ENCODE measurements around the gene ACTN4. TPM values are rescaled to one million over a fixed set of nuclear protein-coding genes. Genes with fewer than 3 reads are reported as not detected.

The ACTN4 gene
- total and polyA plus RNA-seq, 2 experiments from 2014 or later: 59.3 to 321 TPM

- no peaks in the 10 kb centered on the region for H3K27me3 ChIP-seq
- no peaks in the 10 kb centered on the region for H3K9me2 ChIP-seq (replicated peaks; ENCODE audit: insufficient read depth)
- H3K4me3 ChIP-seq: no peak overlapping the region
- H3K4me2 ChIP-seq: no peak overlapping the region
- H3K27ac ChIP-seq: no peak overlapping the region
- H3K79me2 ChIP-seq: no peaks in the 10 kb centered on the region
- no peaks in the 10 kb centered on the region for H3K4me1 ChIP-seq (ENCODE audit: insufficient read depth)
- no peaks in the 10 kb centered on the region for H4K20me1 ChIP-seq (ENCODE audit: insufficient read depth, poor library complexity, severe bottlenecking)
- 72% methylated on average over 4 of the region's 4 CpGs for WGBS (ENCODE audit: low lambda C conversion rate, missing lambda C conversion rate)
- no peak overlapping the region for H2AFZ ChIP-seq
- TF ChIP-seq EZH2phosphoT487 (IDR thresholded peaks at IDR 0.05; ENCODE audit: low read depth, severe bottlenecking, unreplicated experiment): no peak
- TF ChIP-seq EZH2 (IDR thresholded peaks at IDR 0.05; ENCODE audit: borderline replicate concordance): no peak
- TF ChIP-seq CTCF (IDR thresholded peaks at IDR 0.05; ENCODE audit: poor library complexity): no peak
- no peaks in the 10 kb centered on the region for H3K36me3 ChIP-seq (replicated peaks; ENCODE audit: insufficient read depth, low read depth)
- peak; percentile 22 for DNase-seq (ENCODE audit: low spot score)
- no peaks in the 10 kb centered on the region for H3K9me3 ChIP-seq (ENCODE audit: low read depth)
Measured at GRCh38 chr19:38640368-38640767, 7.1 kb upstream of the ACTN4 start.

- TF ChIP-seq EZH2phosphoT487 (IDR thresholded peaks at IDR 0.05; ENCODE audit: low read depth, severe bottlenecking, unreplicated experiment): no peak
- no peak for TF ChIP-seq CTCF (IDR thresholded peaks at IDR 0.05; ENCODE audit: poor library complexity)
- no peak for TF ChIP-seq EZH2 (IDR thresholded peaks at IDR 0.05; ENCODE audit: borderline replicate concordance)
- 69% methylated on average over 9 of the region's 9 CpGs for WGBS (ENCODE audit: low lambda C conversion rate, missing lambda C conversion rate)
- H2AFZ ChIP-seq: no peak overlapping the region
Measured at GRCh38 chr19:38642176-38642575, 5.3 kb upstream of the ACTN4 start.

DNA sequence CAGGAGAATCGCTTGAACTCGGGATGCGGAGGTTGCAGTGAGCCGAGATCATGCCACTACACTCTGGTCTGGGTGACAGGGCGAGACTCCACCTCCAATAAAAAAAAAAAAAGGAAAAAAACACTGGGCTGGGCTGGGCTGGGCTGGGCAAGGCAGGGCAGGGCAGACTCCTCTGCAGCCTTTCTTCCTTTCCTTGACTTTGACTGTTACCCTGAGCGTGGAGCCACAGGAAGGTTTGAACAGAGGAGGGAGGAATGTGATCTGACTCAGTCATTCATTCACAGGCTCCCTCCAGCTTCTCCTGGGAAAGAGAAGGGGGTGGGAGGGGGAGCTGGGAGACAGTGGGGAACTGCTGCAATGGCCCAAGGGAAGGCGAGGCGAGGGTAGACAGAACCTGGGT is 2.7 kb upstream of the ACTN4 start:
- H3K27me3 ChIP-seq: no peaks in the 10 kb centered on the region
- 84% methylated on average over 6 of the region's 8 CpGs for WGBS (ENCODE audit: low lambda C conversion rate, missing lambda C conversion rate)
- DNase-seq (ENCODE audit: low spot score): no peak
- no peak overlapping the region for H3K4me3 ChIP-seq
- TF ChIP-seq CTCF (IDR thresholded peaks at IDR 0.05; ENCODE audit: poor library complexity) (no peak), EZH2 (IDR thresholded peaks at IDR 0.05; ENCODE audit: borderline replicate concordance) (no peak)
- H3K79me2 ChIP-seq: peaks cover 21% of the 10 kb centered on the region
- H3K4me1 ChIP-seq (ENCODE audit: insufficient read depth): no peaks in the 10 kb centered on the region
- H3K4me2 ChIP-seq: no peak overlapping the region
- peak overlapping the region; percentile 38 for H3K27ac ChIP-seq
- no peaks in the 10 kb centered on the region for H3K9me3 ChIP-seq (ENCODE audit: low read depth)
- no peaks in the 10 kb centered on the region for H3K36me3 ChIP-seq (replicated peaks; ENCODE audit: insufficient read depth, low read depth)
- no peaks in the 10 kb centered on the region for H3K9me2 ChIP-seq (replicated peaks; ENCODE audit: insufficient read depth)
- H4K20me1 ChIP-seq (ENCODE audit: insufficient read depth, poor library complexity, severe bottlenecking): no peaks in the 10 kb centered on the region
- no peak overlapping the region for H2AFZ ChIP-seq

More at GRCh38 chr19:38642176-38642575, 5.3 kb upstream of the ACTN4 start:
- H3K4me1 ChIP-seq (ENCODE audit: insufficient read depth): no peaks in the 10 kb centered on the region
- no peaks in the 10 kb centered on the region for H4K20me1 ChIP-seq (ENCODE audit: insufficient read depth, poor library complexity, severe bottlenecking)
- H3K9me3 ChIP-seq (ENCODE audit: low read depth): no peaks in the 10 kb centered on the region
- H3K79me2 ChIP-seq: no peaks in the 10 kb centered on the region
- no peaks in the 10 kb centered on the region for H3K36me3 ChIP-seq (replicated peaks; ENCODE audit: insufficient read depth, low read depth)
- H3K27ac ChIP-seq: no peak overlapping the region
- DNase-seq (ENCODE audit: low spot score): no peak
- no peak overlapping the region for H3K4me3 ChIP-seq
- H3K27me3 ChIP-seq: no peaks in the 10 kb centered on the region
- H3K4me2 ChIP-seq: no peak overlapping the region
- no peaks in the 10 kb centered on the region for H3K9me2 ChIP-seq (replicated peaks; ENCODE audit: insufficient read depth)

Data from hepatocyte (in vitro differentiated cells).